Activated CD8-positive, alpha-beta memory T cell treated with anti-CD3 and anti-CD28 coated beads, Interleukin-2, amount 50 U/mL, for 1 hour (primary cell): ENCODE results near the gene LBX2.
A peak's percentile ranks its signal among the peaks of the same experiment; 100 is the strongest.

Experiments
- DNase-seq: peaks from one replicate; pipeline ENCODE4 v3.0.0-alpha.2; 2020; ENCODE audit errors: extremely low read depth

LBX2 gene, protein sequence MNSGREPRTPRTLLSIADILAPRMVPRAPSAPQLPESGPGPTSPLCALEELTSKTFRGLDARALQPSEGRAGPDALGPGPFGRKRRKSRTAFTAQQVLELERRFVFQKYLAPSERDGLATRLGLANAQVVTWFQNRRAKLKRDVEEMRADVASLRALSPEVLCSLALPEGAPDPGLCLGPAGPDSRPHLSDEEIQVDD

DNA sequence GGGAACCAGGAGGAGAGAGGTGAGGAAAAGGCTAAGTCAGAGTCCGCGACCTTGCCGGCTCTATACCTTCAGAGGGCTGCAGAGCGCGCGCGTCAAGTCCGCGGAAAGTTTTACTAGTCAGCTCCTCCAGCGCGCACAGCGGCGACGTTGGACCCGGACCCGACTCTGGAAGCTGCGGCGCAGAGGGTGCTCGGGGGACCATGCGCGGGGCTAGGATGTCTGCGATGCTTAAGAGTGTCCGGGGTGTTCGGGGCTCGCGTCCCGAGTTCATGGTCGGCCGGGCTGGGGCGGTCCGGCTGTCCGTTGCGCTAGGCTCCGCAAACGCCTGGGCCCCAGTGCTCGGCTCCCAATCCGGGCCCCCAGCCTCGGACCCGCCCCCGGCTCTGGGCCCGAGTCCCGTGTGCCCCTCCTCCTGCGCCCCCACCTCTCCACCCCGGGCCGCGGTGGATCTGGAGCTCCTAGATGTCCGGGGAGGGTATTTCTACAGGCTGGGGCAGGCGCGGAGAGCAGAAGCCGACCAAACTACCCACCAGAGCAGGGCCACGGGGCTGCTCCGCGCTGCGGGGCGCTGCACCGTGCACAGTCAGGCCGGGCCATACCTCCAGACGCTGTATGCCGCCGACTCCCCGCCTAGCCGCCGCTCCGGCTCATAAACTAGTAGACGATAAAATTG, at the start of gene LBX2:
Gene LBX2 (minus strand): TSS at position 337 of the 673 bp plus-strand sequence. CDS start 66 bp downstream, at position 271.
- DNase-seq, result no peak

DNA sequence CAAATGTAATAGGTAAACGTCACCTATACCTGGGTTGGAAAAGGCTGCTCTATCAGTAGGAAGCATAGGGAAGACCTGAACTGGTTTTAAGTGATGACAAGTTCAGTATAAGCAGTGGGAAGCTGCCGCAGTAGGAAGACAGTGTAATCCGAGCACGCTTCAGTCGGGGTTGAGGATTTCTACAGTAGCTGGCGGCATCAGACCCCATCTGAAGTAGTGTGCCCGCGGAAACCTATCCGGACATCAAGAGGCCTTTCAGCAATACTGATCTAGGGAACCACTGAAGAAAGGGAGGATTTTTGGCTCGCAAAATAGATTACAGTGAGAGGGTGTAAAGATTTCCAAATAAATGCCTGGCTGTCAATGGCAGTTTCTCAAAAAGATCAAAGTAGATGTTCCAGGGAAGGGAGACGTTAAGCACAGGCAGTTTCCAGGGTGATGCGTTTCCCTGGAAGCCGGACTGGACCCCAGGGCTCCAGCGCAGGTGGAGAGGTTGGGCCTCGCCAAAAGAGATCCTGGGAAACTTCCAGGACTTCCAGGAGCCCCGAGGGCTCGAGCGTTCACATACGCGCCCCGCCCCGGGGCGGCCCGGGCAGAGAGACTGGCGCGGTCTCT, 49.0 kb upstream of the LBX2 start:
- DNase-seq, result no peak

DNA sequence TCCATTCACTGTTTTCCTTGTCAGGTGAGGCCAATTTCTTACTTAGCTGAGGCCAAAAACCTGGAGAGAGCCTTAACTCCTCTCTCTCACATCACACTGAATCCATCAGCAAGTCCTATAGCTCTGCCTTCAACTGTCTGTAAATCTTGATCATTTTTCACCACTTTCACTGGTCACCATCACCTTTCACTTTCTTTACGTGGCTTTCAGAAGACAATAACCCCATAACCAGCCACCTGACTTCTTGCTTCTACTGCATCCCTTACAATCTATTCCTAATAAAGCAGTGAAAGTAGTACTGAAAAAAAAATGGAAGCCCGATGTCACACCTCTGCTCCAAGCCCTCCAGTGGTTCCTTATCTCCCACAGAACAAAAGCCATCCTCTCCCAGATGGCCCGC, 46.6 kb upstream of the LBX2 start:
- DNase-seq, result no peak

DNA sequence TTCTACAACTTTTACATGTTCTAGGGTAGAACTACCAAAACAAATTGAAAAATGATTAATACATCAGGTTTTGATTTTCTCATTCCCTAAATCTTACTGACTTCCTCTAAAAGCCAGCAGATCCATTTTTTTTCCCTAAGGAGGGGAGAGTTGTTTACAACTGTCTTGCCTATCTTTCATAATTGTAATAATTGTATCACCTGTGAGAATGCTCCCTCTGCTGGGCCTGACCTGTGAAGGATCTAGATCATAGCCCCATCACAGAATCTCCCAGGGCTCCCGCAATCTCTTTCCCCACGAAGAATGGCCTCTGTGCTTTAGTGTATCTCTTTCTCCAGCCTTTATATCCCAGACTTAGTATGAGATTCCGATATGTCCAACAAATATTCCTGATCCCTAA, 45.2 kb upstream of the LBX2 start:
- DNase-seq, result no peak

DNA sequence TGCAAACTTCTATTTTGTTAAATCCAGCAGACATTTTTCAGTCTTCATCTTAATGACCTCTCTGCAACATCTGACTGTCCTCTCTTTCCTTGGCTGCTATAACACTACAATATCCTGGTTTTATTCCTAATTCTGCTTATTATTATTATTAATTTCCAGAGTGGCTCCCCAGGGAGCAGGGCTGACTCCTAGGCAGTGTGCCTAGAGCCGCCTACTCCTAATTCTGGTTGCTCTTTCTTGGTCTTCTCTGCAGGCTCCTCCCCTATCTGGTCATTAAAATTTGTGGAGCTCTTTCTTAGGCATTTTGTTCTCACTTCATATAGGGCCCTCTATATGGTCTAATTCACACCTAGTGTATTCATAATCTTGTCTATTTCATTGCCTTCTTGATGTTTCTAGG, 43.6 kb upstream of the LBX2 start:
- DNase-seq, result no peak

DNA sequence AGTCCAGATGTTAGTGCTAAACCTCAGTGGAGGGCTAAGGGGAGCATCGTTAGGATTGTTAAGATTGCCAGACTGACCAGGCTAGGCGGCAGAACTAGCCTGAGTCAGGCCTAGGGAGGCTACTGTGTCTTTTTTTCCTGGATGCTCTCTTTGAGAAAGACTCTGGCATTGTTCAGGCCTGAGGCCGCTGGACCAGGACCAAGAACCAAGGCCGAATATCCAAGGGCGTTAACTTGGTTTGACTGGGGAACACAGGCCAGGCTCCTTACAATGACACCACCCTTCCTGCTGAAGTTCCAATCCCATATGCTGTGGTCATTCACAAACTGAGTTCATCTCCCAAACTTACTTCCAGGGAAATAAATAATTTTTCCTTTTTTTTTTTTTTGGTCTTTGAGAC, 40.9 kb upstream of the LBX2 start:
- no peak for DNase-seq

DNA sequence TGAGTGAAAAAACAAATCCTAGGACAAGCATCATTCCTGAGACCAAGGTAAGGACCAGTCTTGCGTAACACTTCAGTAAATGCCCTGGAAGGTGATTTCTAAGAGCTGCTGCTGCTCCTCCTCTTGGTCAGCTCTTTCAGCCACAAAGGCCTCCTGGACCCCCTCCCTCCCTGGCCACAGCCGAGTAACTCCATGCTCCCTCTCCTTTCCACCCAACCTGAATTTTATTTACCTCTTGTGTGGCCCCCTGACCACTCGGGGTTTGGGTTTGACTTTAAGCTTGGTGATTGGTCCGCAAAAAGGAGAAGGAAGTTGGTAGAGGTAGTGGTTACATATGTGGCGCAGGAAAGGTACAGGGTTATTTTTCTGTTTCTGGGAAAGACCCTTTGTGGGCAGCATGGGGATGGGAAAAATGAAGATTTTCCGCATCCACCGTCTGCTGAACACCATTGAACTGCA, 39.5 kb upstream of the LBX2 start:
- no peak for DNase-seq

DNA sequence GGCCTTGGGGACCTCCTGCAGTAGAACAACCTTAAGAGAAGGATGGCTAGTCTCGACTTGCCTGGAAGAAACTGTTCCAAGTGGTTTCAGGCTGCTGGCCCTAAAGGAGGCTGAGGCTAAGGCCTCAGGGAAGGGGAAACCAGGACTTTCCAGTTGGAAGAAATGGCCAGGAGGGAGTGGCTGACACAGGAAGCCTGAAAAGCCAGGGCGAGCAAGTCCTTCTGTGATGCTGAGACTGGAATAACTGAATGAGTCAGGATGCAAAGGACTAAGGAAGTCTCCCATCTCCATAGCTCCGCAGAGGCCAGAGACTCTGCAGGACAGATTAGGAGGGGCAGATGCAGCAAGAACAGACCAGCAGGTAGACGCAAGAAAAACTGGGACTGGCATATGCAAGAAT, 37.7 kb upstream of the LBX2 start:
- DNase-seq, result no peak

DNA sequence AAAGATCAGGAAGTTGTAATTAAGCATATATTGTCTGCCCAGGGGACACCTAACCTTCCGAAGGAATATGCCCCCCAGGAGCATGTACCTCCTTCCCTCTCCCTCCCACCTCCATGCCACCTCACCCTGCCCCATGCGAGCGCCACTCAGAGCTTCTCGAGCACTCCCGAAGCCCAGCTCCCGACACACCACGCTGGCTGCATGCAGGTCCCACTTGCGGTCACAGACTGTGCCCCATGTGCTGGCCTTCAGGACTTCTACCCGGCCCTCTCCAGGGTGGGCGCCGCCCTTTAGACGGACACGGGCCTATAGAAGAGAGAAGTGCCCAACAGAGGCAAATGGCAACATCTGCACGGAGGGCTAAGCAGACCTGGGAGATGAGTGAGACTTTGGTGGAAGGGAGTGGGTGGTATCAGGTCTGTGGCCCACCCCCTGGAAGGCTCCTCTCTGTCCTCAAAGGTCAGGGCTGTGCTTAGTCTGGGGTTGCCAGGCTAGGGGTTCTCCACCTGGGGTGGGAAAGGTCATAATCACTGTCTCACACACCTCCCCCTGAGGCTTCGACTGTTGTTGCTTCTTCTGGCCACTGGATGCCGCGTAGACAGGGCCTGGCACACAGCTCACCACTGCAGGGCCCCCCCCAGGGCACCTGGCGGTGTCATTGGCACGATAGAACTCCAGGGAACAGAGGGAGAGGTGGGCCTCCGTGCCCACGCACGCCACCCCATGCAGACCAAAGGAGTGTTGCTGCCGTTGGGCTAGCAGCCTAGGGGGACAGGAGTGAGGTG, 37.0 kb upstream of the LBX2 start:
- DNase-seq, result no peak

DNA sequence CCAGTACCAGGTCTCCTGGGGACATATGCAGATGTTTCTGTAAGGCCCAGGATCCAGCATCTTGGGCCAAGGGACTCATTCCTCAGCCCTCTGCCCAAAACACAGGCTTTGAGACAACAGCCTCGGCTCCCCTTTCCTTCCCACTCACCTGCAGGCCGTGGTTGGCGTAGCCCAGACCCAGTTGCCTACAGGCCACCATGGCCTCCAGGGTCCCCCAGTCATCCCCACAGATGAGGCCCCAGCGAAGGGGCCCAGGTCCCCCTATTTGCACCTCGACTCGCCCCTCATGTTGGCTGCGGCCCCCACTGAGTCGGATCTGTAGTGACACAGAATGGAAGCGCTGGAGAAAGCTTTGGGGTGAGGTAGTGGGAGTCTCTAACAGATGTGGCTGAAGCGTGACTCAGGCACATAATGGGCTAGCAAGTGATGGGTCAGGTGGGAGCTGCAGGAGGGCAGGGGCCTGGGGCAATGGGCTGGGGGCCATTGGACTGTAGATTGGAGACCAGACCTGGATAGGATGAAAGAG, 36.1 kb upstream of the LBX2 start:
- DNase-seq, result no peak

DNA sequence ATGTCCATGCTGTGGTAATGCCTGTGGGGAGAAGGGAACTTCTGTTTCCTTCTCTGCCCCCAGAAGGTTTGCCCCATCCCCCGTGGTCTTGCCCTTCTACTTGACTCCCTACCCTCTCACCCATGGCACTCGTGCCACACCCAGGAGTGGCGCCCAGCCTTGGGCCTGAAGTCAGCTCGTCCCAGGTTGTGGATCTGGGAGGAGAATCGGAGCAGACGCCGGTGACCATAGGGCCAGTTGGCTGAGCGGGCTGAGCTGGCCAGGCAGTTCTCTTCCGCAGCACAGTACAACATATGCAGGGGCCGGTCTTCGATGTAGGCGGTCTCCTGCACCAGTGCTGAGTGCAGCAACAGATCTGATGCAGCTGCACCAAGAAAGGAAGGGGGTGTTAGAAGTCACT, 35.0 kb upstream of the LBX2 start:
- DNase-seq, result no peak

DNA sequence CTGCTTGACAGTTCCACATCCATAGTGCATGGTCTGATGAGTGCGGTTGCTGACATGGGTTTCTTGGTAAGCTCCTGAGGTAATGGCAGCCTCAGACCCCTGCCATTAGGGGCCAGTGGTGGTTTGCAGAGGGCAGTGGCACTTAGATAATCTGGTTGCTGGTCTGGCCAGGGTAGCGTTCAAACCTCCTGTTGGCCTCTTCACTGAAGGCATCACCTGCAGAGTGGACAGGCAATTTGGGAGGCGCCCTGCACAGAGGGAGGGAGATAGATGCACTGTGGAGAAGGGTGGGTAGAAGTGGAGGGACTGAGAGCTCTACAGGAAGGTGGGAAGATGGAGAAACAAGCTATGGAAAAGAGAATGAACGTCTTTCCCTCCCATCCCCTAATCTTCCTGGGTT, 34.1 kb upstream of the LBX2 start:
- DNase-seq, result no peak

DNA sequence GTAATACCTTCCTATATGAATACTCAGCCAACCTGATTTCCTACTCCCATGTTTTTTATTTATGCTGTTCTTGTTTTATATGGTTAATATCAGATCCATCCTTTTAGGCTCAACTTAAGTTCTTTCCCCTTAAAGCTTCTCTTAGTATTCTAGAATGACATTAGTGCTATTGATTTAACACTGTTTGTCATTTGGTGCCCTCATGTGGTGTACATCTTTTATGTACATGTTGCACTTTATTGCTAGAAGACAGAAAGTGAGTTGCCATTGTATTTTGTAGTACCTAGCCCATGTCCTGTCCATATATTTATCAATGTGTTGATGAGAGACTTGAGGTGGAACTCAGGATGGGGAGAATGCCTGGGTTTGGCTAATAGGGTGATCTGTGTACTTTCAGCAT, 32.8 kb upstream of the LBX2 start:
- no peak for DNase-seq

DNA sequence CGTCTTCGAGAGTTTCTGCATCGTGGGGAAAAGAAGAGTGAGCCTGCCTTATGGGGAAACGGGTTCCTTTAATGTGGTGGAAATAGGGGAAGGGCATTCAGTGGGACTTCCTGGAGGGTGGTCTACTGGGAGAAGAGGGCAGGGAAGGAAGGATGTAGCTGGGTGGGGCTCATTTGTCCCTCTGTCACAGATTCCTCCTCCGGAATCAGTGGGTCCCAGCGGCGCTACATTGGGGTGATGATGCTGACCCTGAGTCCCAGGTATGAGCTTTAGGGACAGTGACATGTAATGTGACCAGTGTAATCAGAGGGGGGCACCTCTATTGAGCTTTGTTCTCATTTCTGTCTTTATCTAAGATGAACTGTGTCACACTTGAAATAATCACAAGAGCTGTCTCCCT, 32.3 kb upstream of the LBX2 start:
- no peak for DNase-seq

DNA sequence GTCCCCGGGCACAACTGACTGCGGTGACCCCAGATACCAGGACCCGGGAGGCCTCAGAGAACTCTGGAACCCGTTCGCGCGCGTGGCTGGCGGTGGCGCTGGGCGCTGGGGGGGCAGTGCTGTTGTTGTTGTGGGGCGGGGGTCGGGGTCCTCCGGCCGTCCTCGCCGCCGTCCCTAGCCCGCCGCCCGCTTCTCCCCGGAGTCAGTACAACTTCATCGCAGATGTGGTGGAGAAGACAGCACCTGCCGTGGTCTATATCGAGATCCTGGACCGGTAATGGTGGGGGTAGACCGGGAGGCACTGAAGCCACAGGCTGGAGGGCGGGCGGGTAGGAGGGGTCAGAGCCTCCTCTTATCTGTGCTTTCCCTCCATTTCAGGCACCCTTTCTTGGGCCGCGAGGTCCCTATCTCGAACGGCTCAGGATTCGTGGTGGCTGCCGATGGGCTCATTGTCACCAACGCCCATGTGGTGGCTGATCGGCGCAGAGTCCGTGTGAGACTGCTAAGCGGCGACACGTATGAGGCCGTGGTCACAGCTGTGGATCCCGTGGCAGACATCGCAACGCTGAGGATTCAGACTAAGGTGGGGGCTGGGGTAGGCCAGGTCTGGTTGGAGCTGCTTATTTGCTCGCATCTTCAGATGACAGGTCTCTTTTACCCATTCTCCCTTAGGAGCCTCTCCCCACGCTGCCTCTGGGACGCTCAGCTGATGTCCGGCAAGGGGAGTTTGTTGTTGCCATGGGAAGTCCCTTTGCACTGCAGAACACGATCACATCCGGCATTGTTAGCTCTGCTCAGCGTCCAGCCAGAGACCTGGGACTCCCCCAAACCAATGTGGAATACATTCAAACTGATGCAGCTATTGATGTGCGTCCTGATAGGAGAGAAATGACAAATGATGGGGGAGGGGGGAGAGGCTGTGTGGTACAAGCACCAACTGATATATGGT, 31.1 kb upstream of the LBX2 start:
- no peak for DNase-seq

DNA sequence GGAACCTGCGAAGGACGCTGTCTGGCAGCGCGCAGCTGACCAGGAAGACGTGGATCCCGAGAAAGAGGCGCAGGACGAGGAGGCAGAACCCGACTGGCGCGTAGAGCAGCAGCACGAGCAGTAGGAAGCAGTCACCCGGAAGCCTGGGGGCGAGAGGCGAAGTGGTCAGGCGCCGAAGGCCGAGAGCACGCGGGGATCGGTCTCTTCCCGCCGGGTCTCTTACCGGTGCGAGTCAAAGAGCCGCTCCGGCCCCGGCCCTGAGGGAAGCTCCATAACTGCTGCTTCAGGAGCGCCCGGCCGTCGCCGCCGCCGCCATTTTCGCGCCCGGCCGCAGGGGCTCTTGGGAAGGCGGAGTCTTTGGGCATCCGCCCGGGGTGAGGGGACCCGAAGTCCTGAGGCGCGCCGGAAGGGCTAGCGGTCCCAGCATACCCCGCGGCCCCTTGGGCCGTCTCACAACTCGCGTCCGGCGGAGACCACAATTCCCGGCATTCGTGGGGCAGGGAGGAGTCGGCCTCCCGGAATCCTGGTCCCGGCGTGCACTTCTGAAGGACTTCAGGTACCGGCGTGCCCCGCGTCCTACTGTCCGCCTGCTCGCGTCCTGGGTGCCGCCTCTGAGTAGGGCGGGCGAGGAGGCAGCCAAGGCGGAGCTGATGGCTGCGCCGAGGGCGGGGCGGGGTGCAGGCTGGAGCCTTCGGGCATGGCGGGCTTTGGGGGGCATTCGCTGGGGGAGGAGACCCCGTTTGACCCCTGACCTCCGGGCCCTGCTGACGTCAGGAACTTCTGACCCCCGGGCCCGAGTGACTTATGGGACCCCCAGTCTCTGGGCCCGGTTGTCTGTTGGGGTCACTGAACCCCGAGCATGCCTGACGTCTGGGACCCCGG, 30.2 kb upstream of the LBX2 start, which contains the start of the genes AUP1 and HTRA2:
Gene AUP1 (minus strand): TSS at position 350 of the 882 bp plus-strand sequence. CDS start 77 bp downstream, at position 273.
Gene HTRA2 (plus strand): TSS at position 577 of the 882 bp plus-strand sequence. CDS start 74 bp downstream, at position 651.
- DNase-seq, result peak; percentile 61

DNA sequence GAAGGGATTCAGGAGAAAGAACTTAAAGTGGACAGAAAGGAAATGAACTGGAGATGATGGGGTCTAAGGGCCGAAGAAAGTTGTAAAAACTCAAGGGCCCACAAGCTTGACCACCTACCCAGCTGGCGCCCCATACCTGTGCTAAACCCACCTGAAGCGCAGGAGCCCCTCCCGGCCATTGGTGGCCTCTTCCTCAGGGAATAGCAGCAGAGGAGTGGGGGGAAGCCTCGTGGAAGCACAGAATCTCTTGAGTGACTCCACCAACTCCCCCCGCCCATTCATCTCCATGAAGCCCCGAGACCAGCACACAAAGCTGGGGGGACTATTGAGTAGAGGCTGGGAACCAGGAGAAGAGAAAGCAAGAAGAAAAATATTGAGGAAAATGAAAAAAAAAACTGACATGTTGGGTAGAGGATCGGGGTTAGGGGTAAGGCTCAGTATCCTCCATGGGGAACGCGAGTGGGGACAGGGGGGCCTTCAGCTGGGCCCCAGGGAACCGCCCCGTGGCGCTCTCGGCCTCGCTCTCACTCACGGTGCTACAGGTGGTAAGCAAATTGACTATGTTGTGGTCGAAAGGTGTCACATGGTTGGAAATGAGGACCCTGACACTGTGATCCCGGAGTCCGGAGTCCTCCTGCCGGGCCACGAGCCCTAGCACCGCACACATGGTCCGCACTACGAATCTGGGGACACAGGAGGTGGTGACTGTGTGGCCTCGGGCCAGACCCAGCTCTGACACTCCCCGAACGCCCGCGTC, 29.4 kb upstream of the LBX2 start:
- DNase-seq, result no peak

DNA sequence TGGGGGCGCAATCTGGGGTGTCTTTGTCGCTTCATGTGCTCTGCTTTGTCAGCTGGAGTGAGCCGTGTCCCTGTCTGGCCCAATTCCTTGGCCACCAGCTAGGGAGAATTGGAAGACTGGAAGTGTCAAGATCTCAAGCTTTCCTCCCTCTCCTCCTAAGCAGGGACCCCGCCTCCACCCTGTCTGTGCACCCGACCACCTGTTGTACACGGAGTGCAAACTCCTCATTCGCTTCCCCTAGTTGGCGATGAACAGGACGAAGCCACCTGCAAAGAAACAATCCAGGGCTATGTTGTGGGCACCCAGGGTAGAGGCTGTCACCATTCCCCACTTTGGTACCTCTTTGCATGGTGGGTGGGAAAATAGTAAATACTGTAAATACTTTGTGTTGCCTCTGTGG, 28.3 kb upstream of the LBX2 start:
- DNase-seq, result no peak

DNA sequence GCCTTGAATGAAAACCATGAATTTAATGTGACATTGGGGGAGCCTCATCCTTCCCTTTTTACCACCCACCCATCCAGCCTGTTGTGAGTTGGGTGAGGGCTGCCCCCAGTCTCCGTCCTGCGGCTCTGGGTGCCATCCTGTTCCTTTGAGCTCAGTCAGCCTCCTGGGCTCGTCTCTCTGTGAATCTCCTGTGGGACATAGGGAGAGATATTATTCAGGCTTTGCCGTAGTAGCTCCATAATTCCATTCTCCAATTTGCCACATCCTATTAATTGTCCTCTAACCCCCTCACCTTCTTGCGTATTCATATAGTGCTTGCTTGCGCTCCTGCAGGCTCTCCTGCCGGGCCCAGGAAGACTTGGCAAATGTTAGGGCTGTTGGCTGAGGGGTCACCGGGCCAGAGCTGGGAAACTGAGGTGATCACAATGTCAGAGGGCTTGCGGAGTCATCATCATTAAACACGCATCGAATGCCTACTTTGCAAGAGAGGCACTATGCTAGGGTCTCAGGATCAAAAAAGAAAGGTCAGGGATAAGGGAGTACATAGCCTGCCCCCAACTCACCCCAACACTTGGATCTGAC, 27.3 kb upstream of the LBX2 start:
- no peak for DNase-seq
